ENCODE results near the gene ZSCAN21. TPM values are rescaled to one million over a fixed set of nuclear protein-coding genes. Genes with fewer than 3 reads are reported as not detected.

ZSCAN21 gene
- total RNA-seq, 2 donors from 2014 or later = 6.7 to 7.1 TPM

DNA sequence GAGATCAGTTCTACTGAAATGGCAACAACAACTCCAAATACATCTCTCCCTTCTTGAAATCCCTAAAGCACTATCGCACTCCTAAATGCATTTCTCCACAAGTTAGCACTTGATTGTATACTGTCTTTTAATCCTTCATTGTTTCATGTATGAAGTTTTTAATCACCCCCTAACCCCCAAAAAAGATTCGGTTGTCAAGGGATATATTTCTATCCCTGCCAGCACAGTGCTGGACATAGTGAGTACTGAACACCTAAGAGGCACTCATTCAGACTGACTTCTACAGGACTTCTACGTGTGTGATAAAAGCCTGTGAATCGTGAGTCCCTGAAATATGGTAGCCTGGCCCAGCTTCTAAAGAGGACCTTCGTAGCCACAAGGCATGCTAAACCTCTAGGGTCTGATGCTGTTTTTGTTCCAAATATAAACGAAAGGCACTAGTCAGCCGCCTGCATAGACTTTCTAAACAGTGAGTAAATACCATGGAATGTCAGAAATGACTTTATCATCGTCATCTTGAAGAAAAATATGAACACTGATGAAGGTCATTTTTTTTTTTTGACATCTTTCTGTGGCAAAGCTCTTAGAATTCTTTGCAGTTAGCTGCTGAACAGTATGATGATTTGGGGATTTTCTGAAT lies 14.6 kb upstream of the ZSCAN21 start:
- Histone ChIP-seq H3K4me1 (no peaks in the 10 kb centered on the region), H3K27ac (no peak overlapping the region), H3K4me3 (no peak overlapping the region), H3K36me3 (peaks cover 57% of the 10 kb centered on the region), H3K27me3 (no peaks in the 10 kb centered on the region), H3K9me3 (no peaks in the 10 kb centered on the region)
- TF ChIP-seq CTCF (IDR thresholded peaks at IDR 0.05) = no peak
- DNase-seq (ENCODE audit: low spot score) = no peak

DNA sequence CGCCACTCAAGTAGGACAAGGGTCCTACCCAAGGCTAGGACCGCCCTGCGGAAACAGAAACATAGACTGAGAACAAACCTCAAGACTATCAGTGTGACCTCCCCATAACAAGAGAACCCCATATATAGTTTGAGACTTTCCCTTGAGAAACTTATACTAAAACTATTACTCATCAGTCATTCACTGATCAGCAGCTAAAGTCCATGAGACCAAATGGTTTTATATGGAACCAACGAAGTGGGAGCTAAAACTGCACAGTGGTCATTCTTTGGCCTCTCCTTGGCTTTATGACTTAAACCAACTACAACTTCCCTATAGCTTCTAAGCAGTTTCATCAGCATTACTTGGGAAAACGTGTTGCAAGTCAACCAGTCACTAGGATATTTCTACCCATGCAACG lies 13.7 kb upstream of the ZSCAN21 start:
- Histone ChIP-seq H3K27me3 (no peaks in the 10 kb centered on the region), H3K36me3 (peaks cover 48% of the 10 kb centered on the region), H3K27ac (no peak overlapping the region), H3K4me3 (no peak overlapping the region), H3K4me1 (no peaks in the 10 kb centered on the region), H3K9me3 (no peaks in the 10 kb centered on the region)
- no peak for DNase-seq (ENCODE audit: low spot score)
- no peak for TF ChIP-seq CTCF (IDR thresholded peaks at IDR 0.05)

- H3K27me3 ChIP-seq = no peaks in the 10 kb centered on the region
- DNase-seq (ENCODE audit: low spot score) = no peak
- no peaks in the 10 kb centered on the region for H3K4me1 ChIP-seq
- H3K9me3 ChIP-seq = no peaks in the 10 kb centered on the region
- TF ChIP-seq CTCF (IDR thresholded peaks at IDR 0.05) = no peak
- peaks cover 28% of the 10 kb centered on the region for H3K36me3 ChIP-seq
- no peak overlapping the region for H3K27ac ChIP-seq
- no peak overlapping the region for H3K4me3 ChIP-seq
Measured at GRCh38 chr7:100038326-100038725, 11.2 kb upstream of the ZSCAN21 start.

- Histone ChIP-seq H3K27me3 (no peaks in the 10 kb centered on the region), H3K4me1 (no peaks in the 10 kb centered on the region), H3K27ac (no peak overlapping the region), H3K9me3 (no peaks in the 10 kb centered on the region), H3K4me3 (no peak overlapping the region), H3K36me3 (peaks cover 7% of the 10 kb centered on the region)
- TF ChIP-seq CTCF (IDR thresholded peaks at IDR 0.05) = no peak
- no peak for DNase-seq (ENCODE audit: low spot score)
Measured at GRCh38 chr7:100040575-100040974, 9.0 kb upstream of the ZSCAN21 start.

DNA sequence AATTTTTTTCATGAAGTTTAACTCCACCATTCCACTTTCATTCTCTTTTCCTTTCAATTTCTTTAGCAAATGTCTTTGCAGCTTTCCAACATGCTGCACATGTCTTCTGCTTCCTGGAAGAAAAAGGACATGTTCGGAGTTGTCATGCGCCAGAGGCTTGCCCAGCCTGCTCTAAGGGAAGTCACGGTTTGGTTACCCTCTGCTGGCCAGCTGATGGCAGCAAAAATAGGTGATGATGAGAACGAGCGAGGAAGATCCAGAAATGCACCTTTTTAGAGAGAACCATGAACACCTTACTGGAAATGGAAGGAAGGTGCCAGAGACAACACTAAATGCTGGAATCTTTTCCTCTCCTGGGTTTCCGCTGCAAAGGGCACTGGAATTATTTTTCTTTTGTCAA lies 4.9 kb upstream of the ZSCAN21 start:
- Histone ChIP-seq H3K4me1 (no peaks in the 10 kb centered on the region), H3K36me3 (no peaks in the 10 kb centered on the region), H3K27ac (no peak overlapping the region), H3K9me3 (no peaks in the 10 kb centered on the region), H3K4me3 (no peak overlapping the region), H3K27me3 (no peaks in the 10 kb centered on the region)
- TF ChIP-seq CTCF (IDR thresholded peaks at IDR 0.05) = no peak
- no peak for DNase-seq (ENCODE audit: low spot score)

DNA sequence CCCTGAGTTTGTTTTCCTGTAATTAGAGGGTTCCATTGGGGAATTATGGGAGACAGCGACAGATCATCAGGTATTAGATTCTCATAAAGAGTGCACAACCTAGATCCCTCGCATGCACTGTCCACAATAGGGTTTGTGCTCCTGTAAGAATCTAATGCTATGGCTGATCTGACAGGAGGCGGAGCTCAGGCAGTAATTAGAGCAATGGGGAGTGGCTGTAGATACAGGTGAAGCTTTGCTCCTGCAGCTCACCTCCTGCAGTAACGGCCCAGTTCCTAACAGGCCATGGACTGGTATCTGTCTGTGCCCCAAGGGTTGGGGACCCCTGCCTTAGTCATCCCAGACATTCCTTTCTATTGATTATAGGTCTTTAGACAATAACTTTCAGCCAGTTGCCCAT lies 894 bp upstream of the ZSCAN21 start:
- peaks cover 0 to 9% of the 10 kb centered on the region in 2 donors for H3K4me1 ChIP-seq
- no peaks in the 10 kb centered on the region for H3K9me3 ChIP-seq
- H3K27ac ChIP-seq = no peak overlapping the region
- TF ChIP-seq CTCF (IDR thresholded peaks at IDR 0.05) = no peak
- peak overlapping the region in 1 of 2 donors; percentile 77 for H3K4me3 ChIP-seq
- DNase-seq (ENCODE audit: low spot score) = no peak
- H3K27me3 ChIP-seq = no peaks in the 10 kb centered on the region
- no peaks in the 10 kb centered on the region for H3K36me3 ChIP-seq

All from right atrium auricular region (tissue), 2 donors.